Right lobe of liver (tissue), 4 donors: Measurements from ENCODE around the gene CCDC88B.

Experiments used
- POLR2A ChIP-seq: fragments of 450-650 bp; IDR thresholded peaks from one replicate; pipeline ENCODE4 v1.6.1; 2017; ENCODE audit warnings: antibody characterized with exemption, mild to moderate bottlenecking
- TF ChIP-seq, protein P1 (sequence below), 4 donors: fragments of 200-600 bp in 3 of 4; fragments of 450-650 bp in 1 of 4; IDR thresholded peaks; one replicate each; pipeline versions ENCODE4 v1.5.1 to v1.8.0; 2016 to 2022; ENCODE audit warnings: antibody characterized with exemption in 4 of 4, mild to moderate bottlenecking in 2 of 4
- donor health status: DM: no; HTN: no; CAD: no.
- donor health status: DM: no; HTN: no; CAD: no.
- donor health status: DM: no; HTN: yes; CAD: no.

DNA sequence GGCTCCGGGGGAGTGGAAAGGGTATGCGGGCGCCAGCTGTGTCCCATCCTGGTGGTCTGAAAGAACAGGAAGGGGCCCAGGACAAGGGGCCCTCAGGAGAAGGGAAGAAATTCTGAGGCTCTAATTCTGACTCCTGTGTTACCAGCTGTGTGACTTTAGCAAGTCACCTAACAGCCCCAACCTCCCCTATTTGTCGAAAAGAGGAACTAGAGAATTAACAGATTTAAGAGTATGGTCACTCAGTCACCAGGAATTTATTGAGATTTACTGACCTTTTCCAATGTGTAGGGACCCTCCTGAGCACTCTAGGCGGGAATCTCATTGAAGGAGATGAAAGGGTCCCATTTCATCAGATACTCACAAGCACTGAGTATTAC is 33.6 kb downstream of the CCDC88B start:
- TF ChIP-seq POLR2A, result no peak
- TF ChIP-seq, protein P1, sequence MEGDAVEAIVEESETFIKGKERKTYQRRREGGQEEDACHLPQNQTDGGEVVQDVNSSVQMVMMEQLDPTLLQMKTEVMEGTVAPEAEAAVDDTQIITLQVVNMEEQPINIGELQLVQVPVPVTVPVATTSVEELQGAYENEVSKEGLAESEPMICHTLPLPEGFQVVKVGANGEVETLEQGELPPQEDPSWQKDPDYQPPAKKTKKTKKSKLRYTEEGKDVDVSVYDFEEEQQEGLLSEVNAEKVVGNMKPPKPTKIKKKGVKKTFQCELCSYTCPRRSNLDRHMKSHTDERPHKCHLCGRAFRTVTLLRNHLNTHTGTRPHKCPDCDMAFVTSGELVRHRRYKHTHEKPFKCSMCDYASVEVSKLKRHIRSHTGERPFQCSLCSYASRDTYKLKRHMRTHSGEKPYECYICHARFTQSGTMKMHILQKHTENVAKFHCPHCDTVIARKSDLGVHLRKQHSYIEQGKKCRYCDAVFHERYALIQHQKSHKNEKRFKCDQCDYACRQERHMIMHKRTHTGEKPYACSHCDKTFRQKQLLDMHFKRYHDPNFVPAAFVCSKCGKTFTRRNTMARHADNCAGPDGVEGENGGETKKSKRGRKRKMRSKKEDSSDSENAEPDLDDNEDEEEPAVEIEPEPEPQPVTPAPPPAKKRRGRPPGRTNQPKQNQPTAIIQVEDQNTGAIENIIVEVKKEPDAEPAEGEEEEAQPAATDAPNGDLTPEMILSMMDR (IDR thresholded peaks at IDR 0.05), result no peak
